OCI-LY3 (cell line): ENCODE data around the gene MPV17L2.

Experiments
- EZH2phosphoT487 ChIP-seq: fragments of 200-600 bp; shearing (Covaris generic); IDR thresholded peaks from 2 replicates; pipeline ENCODE4 v1.6.1; 2018; ENCODE audit warnings: antibody characterized with exemption, mixed run types, low read depth
- TF ChIP-seq, protein P1 (sequence below): fragments of 200-600, 300-600 bp; sonication (generic); IDR thresholded peaks from 2 replicates; pipeline ENCODE4 v1.5.1; 2014; ENCODE audit warnings: antibody characterized with exemption, low read length, low read depth

DNA sequence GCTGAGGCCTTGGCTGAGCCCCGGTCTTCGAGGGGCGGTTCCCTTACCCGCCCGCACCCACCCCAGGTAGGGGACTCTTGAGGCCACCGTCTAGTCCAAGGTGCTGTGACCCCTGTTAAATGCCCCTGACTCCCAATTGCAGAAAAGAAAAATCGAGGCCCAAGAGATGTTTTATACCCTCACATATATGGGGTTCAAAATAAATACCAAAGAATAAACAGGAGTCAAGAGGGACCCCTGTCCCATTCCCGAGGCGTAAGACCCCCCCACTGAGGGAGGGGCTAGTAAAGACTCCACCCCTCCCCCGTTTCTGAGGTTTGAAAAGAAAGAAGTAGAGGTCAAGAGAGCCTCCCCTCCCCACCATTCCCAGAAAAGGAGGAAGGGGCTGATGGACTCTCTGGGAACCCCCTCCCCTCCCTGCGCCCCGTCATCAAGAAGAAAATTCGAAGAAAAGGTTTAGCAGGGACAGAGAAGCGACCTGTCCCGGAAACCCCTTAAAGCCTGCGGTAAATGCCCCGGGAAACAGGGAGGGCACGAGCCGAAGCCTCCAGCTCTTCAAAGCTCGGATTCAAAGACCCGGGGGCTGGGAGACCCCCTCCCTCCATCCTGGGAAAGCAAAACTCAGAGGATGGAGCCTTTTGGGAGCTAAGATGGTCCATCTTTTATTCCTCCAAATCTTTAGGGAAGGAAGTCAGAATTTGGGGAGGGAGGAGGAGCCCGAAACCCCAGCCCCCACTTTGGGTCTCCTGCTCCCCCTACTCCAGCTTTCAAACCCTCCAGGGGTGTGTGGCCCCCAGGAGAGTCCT, 11.6 kb downstream of the MPV17L2 start:
- TF ChIP-seq, protein P1, sequence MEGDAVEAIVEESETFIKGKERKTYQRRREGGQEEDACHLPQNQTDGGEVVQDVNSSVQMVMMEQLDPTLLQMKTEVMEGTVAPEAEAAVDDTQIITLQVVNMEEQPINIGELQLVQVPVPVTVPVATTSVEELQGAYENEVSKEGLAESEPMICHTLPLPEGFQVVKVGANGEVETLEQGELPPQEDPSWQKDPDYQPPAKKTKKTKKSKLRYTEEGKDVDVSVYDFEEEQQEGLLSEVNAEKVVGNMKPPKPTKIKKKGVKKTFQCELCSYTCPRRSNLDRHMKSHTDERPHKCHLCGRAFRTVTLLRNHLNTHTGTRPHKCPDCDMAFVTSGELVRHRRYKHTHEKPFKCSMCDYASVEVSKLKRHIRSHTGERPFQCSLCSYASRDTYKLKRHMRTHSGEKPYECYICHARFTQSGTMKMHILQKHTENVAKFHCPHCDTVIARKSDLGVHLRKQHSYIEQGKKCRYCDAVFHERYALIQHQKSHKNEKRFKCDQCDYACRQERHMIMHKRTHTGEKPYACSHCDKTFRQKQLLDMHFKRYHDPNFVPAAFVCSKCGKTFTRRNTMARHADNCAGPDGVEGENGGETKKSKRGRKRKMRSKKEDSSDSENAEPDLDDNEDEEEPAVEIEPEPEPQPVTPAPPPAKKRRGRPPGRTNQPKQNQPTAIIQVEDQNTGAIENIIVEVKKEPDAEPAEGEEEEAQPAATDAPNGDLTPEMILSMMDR = no peak
- no peak for TF ChIP-seq EZH2phosphoT487
